HG02623 (cell line): ENCODE measurements around the gene SEL1L3.

ENCODE experiments used
- ATAC-seq: cut with Tn5 transposase; IDR thresholded peaks from one replicate; pipeline ENCODE4 v1.9.1; 2021; ENCODE audit warnings: moderate library complexity; ENCODE audit not compliant: unreplicated experiment

SEL1L3 gene

GRCh38 chr4:25757452-25757851, 105.3 kb downstream of the SEL1L3 start:
- ATAC-seq: no peak

GRCh38 chr4:25756503-25756902, 106.3 kb downstream of the SEL1L3 start:
- no peak for ATAC-seq

GRCh38 chr4:25755911-25756310, 106.9 kb downstream of the SEL1L3 start:
- no peak for ATAC-seq

GRCh38 chr4:25753239-25753638, 109.5 kb downstream of the SEL1L3 start:
- no peak for ATAC-seq

- no peak for ATAC-seq
Observed at GRCh38 chr4:25750874-25751273, 111.9 kb downstream of the SEL1L3 start.

GRCh38 chr4:25749150-25749794, 113.5 kb downstream of the SEL1L3 start:
- no peak for ATAC-seq

GRCh38 chr4:25743971-25744370, 118.8 kb downstream of the SEL1L3 start:
- ATAC-seq: no peak

GRCh38 chr4:25729564-25729963, 133.2 kb downstream of the SEL1L3 start:
- no peak for ATAC-seq

GRCh38 chr4:25728886-25729285, 133.9 kb downstream of the SEL1L3 start:
- no peak for ATAC-seq

- ATAC-seq: no peak
Observed at GRCh38 chr4:25727711-25728493, 134.9 kb downstream of the SEL1L3 start.

- ATAC-seq: no peak
Observed at GRCh38 chr4:25725870-25726269, 136.9 kb downstream of the SEL1L3 start.

- no peak for ATAC-seq
Observed at GRCh38 chr4:25723409-25723808, 139.4 kb downstream of the SEL1L3 start.

GRCh38 chr4:25722964-25723363, 139.8 kb downstream of the SEL1L3 start:
- no peak for ATAC-seq

- no peak for ATAC-seq
Observed at GRCh38 chr4:25713812-25714211, 149.0 kb downstream of the SEL1L3 start.

GRCh38 chr4:25712611-25713010, 150.2 kb downstream of the SEL1L3 start:
- no peak for ATAC-seq

- no peak for ATAC-seq
Observed at GRCh38 chr4:25710637-25711036, 152.2 kb downstream of the SEL1L3 start.

- ATAC-seq: no peak
Observed at GRCh38 chr4:25704516-25704915, 158.3 kb downstream of the SEL1L3 start.

- ATAC-seq: no peak
Observed at GRCh38 chr4:25703731-25704388, 158.9 kb downstream of the SEL1L3 start.

GRCh38 chr4:25702848-25703247, 159.9 kb downstream of the SEL1L3 start:
- no peak for ATAC-seq

GRCh38 chr4:25700661-25701060, 162.1 kb downstream of the SEL1L3 start:
- ATAC-seq: no peak

GRCh38 chr4:25697516-25697915, 165.3 kb downstream of the SEL1L3 start:
- no peak for ATAC-seq
